ENCODE measurements around the gene DCTN5. TPM values are rescaled to one million over a fixed set of nuclear protein-coding genes. Genes with fewer than 3 reads are reported as not detected.
A peak's percentile ranks its signal among the peaks of the same experiment; 100 is the strongest.

Gene DCTN5
- total RNA-seq: 10 to 100 TPM; 61.5 to 62.1 TPM

- Histone ChIP-seq H3K4me3 (peak within 1 kb of the TSS; percentile 99), H3K27ac (peak within 1 kb of the TSS; percentile 72), H3K4me1 (peaks cover 3% of the 10 kb centered on the region), H3K27me3 (no peaks in the 10 kb centered on the region), H3K9ac (ENCODE audit: low read depth in 2 of 2, low read length in 2 of 2) (peak within 1 kb of the TSS; percentile 93 to 95), H3K36me3 (no peaks in the 10 kb centered on the region), H3K9me3 (no peaks in the 10 kb centered on the region)
- no peak for TF ChIP-seq CTCF (IDR thresholded peaks at IDR 0.05)
- intact Hi-C loops (cut with DNase I): no loop called here
- DNase-seq: peak; percentile 94
These were observed at the start of gene DCTN5, which contains the start of gene PALB2 for GRCh38 chr16:23640931-23641765. TSS of gene DCTN5 (plus strand) at chr16:23641466. CDS start at chr16:23641543, 77 bp downstream. TSS of gene PALB2 (minus strand) at chr16:23641310. CDS start at chr16:23641157, 153 bp downstream.

- Histone ChIP-seq H3K9me3 (no peaks in the 10 kb centered on the region), H3K4me1 (peaks cover 4% of the 10 kb centered on the region), H3K27me3 (no peaks in the 10 kb centered on the region), H3K27ac (no peak overlapping the region), H3K36me3 (peaks cover 5% of the 10 kb centered on the region), H3K4me3 (no peak overlapping the region), H3K9ac (ENCODE audit: low read depth in 2 of 2, low read length in 2 of 2) (no peak overlapping the region)
- DNase-seq: no peak
- intact Hi-C loops (cut with DNase I): no loop called here
- no peak for TF ChIP-seq CTCF (IDR thresholded peaks at IDR 0.05)
These were observed 47.1 kb upstream of the DCTN5 start for GRCh38 chr16:23594186-23594585.

- intact Hi-C loops (cut with DNase I): no loop called here
- TF ChIP-seq CTCF (IDR thresholded peaks at IDR 0.05): no peak
These were observed 45.9 kb upstream of the DCTN5 start for GRCh38 chr16:23595246-23595950.

GRCh38 chr16:23595951-23596720, 45.1 kb upstream of the DCTN5 start, which contains the start of gene NDUFAB1:
TSS of gene NDUFAB1 (minus strand) at chr16:23596316. CDS start at chr16:23596290, 26 bp downstream.
- TF ChIP-seq CTCF (IDR thresholded peaks at IDR 0.05): peak; percentile 100
- H3K27ac ChIP-seq: peak within 1 kb of the TSS; percentile 60
- H3K27me3 ChIP-seq: no peaks in the 10 kb centered on the region
- intact Hi-C loops (cut with DNase I): no loop called here
- H3K4me3 ChIP-seq: peak within 1 kb of the TSS; percentile 96
- DNase-seq: peak; percentile 94
- peaks cover 4% of the 10 kb centered on the region for H3K4me1 ChIP-seq
- no peaks in the 10 kb centered on the region for H3K9me3 ChIP-seq
- peak within 1 kb of the TSS; percentile 64 to 95 for H3K9ac ChIP-seq (ENCODE audit: low read depth in 2 of 2, low read length in 2 of 2)
- H3K36me3 ChIP-seq: no peaks in the 10 kb centered on the region

More at GRCh38 chr16:23595246-23595950, 45.9 kb upstream of the DCTN5 start:
- Histone ChIP-seq H3K36me3 (no peaks in the 10 kb centered on the region), H3K27me3 (no peaks in the 10 kb centered on the region), H3K4me1 (peaks cover 4% of the 10 kb centered on the region), H3K9ac (ENCODE audit: low read depth in 2 of 2, low read length in 2 of 2) (peak overlapping the region; percentile 64 to 95), H3K27ac (peak overlapping the region; percentile 60), H3K9me3 (no peaks in the 10 kb centered on the region), H3K4me3 (peak overlapping the region; percentile 96)
- DNase-seq: peak; percentile 48
